Activated CD4-positive, alpha-beta T cell treated with anti-CD3 and anti-CD28 coated beads, Interleukin-2, amount 50 U/mL, for 24 hours (primary cell): ENCODE measurements around the gene BDH1.

Experiments
- DNase-seq, 2 donors: peaks; one replicate each; pipeline ENCODE4 v3.0.0-alpha.2; 2020; ENCODE audit warnings: low read depth in 1 of 2, low spot score in 1 of 2

The BDH1 gene

GRCh38 chr3:197464794-197465193 is 91.0 kb downstream of the BDH1 start:
- no peak for DNase-seq

- no peak for DNase-seq
These were observed 92.5 kb downstream of the BDH1 start for GRCh38 chr3:197463279-197463678.

GRCh38 chr3:197462808-197463207 is 93.0 kb downstream of the BDH1 start:
- no peak for DNase-seq

- no peak for DNase-seq
These were observed 95.1 kb downstream of the BDH1 start for GRCh38 chr3:197460639-197461038.

- no peak for DNase-seq
These were observed 95.8 kb downstream of the BDH1 start for GRCh38 chr3:197460002-197460401.
